RWPE1 (cell line): ENCODE measurements around the gene CDYL2.

Source experiments
- CTCF ChIA-PET: fragments of 350-600 bp; sonication (Branson Sonifier 250); formaldehyde crosslinking; extraction: SDS; loops from one replicate; lab custom pipeline; 2021; lab: Yijun Ruan, JAX
- POLR2A ChIA-PET: fragments of 400-600 bp; formaldehyde crosslinking; extraction: SDS; loops from one replicate; lab custom pipeline; 2020; ENCODE audit warnings: antibody characterized with exemption; ENCODE audit not compliant: low non-redundant PET; lab: Yijun Ruan, JAX
- DNase-seq: peaks from one replicate; pipeline ENCODE4 v3.0.0; 2012; ENCODE audit warnings: low spot score
- H3K27ac ChIP-seq: fragments of 450-650 bp; 2 replicates; pipeline ENCODE4 v1.5.1; 2017
- CTCF ChIP-seq: fragments of 450-650 bp; conservative IDR thresholded peaks from 2 replicates; pipeline ENCODE4 v1.5.1; 2017; ENCODE audit warnings: low read depth, mild to moderate bottlenecking

Gene CDYL2

GRCh38 chr16:80611930-80612327 lies 192.5 kb downstream of the CDYL2 start:
- CTCF ChIA-PET = no interaction called here
- TF ChIP-seq CTCF = no peak
- POLR2A ChIA-PET = no interaction called here
- no peak overlapping the region for H3K27ac ChIP-seq
- DNase-seq = no peak

- ChIA-PET CTCF (no interaction called here), POLR2A (no interaction called here)
- H3K27ac ChIP-seq = no peak overlapping the region
- DNase-seq = no peak
- TF ChIP-seq CTCF = no peak
Measured at GRCh38 chr16:80611171-80611929, 193.0 kb downstream of the CDYL2 start.

DNA sequence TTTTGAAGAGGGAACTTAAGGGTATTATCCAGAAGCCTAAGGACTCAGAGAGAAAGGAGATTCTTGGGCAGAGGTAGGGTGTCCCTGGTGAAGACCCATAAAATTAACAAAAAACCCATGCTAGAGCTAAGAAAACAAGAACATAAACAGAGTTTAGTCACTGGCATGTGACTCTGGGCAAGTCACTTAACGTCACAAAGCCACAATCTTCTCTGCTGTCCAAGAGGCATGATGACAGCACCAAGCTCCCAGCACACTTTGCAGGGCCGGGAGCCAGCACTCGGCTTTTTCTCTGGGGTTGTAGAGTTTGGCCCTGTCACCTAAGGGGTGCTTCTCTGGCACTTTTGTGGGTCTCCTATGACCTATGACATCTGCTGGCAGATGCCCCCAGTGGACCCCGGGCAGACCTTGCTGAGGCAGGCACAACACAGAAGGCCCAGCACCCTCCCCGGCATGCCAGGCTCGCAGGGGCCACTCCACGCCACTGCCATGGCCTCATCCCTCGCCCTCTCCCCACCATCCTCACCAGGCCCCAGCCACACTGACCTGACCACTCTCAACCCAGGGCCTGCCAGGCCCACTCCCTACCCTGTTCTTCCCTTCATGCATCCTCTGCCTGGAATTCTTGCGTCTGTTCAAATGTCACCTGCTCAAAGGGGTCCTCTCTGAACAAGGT lies 193.8 kb downstream of the CDYL2 start:
- no peak for TF ChIP-seq CTCF
- ChIA-PET POLR2A (no interaction called here), CTCF (no interaction called here)
- DNase-seq = no peak
- H3K27ac ChIP-seq = no peak overlapping the region

DNA sequence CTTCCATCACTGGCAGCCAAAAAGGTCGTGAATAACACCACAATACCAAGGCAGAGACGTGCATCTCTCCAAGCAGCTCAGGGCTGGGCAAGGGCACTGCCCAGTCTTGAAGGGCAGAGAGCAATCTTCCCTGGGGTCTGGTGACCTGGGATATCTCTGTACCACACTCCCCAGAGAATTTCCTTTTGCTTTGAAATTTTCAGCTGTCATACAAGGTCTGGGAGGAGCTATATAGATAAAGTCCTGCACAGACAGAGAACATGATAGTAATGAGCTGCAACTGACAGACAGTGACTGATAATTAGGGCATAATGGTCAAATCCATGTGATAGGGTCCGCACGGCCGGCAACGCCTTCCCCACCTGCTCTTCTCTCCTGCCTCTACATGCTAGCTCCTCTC lies 195.5 kb downstream of the CDYL2 start:
- no peak overlapping the region for H3K27ac ChIP-seq
- POLR2A ChIA-PET = no interaction called here
- TF ChIP-seq CTCF = no peak
- CTCF ChIA-PET = no interaction called here
- DNase-seq = no peak

GRCh38 chr16:80607204-80607603 lies 197.2 kb downstream of the CDYL2 start:
- no peak for TF ChIP-seq CTCF
- ChIA-PET POLR2A (no interaction called here), CTCF (no interaction called here)
- no peak for DNase-seq
- H3K27ac ChIP-seq = no peak overlapping the region

DNA sequence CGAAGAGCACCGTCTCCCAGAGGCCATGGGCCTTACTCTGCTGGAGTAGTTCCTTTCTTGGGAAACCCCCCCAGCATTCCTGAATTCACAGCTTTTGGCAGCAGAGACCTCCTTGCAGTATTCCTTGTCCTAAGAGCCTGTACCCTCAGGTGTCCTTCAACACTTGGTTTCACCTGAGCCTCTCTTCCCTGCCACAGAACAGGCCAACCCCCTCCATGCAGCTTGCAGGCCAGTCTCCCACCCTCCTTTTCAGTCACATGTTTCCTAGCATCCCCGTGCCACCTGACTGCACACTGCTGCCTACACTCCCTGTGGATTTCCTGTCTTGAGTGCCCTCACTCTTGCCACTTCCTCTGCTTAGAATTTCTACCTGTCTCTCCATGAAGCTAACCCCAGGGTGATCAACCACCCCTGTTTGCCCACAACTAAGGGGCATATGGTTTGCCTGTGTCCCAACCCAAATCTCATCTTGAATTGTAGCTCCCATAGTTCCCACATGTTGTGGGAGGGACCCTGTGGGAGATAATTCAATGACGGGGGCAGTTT lies 198.1 kb downstream of the CDYL2 start:
- TF ChIP-seq CTCF = no peak
- CTCF ChIA-PET = no interaction called here
- no peak for DNase-seq
- no peak overlapping the region for H3K27ac ChIP-seq
- POLR2A ChIA-PET = no interaction called here
